ENCODE data around the gene SERPINA5.
"Not testable (repeated sequence)": the region's sequence is repeated elsewhere in the genome, so short reads cannot be mapped to it uniquely, and the experiment has no call there.

The SERPINA5 gene

GRCh38 chr14:94573475-94574277, 7.5 kb upstream of the SERPINA5 start:
- Mint-ChIP-seq H3K9me3 (no peaks in the 10 kb centered on the region), H3K27me3 (ENCODE audit: low read depth) (peaks cover 7% of the 10 kb centered on the region), H3K4me3 (no peak overlapping the region), H3K4me1 (no peaks in the 10 kb centered on the region), H3K27ac (no peak overlapping the region), H3K36me3 (ENCODE audit: low read depth) (no peaks in the 10 kb centered on the region)
- TF ChIP-seq CTCF (IDR thresholded peaks at IDR 0.05; ENCODE audit: unreplicated experiment in 3 of 3), result no peak

GRCh38 chr14:94574336-94574735, 6.9 kb upstream of the SERPINA5 start:
- no peaks in the 10 kb centered on the region for H3K4me1 Mint-ChIP-seq
- H3K4me3 Mint-ChIP-seq, result no peak overlapping the region
- no peak for TF ChIP-seq CTCF (IDR thresholded peaks at IDR 0.05; ENCODE audit: unreplicated experiment in 3 of 3)
- no peaks in the 10 kb centered on the region for H3K36me3 Mint-ChIP-seq (ENCODE audit: low read depth)
- peaks cover 11% of the 10 kb centered on the region for H3K27me3 Mint-ChIP-seq (ENCODE audit: low read depth)
- no peak overlapping the region for H3K27ac Mint-ChIP-seq
- H3K9me3 Mint-ChIP-seq, result no peaks in the 10 kb centered on the region

GRCh38 chr14:94575730-94576585, 5.3 kb upstream of the SERPINA5 start:
- Mint-ChIP-seq H3K4me1 (no peaks in the 10 kb centered on the region), H3K27ac (no peak overlapping the region), H3K9me3 (no peaks in the 10 kb centered on the region), H3K4me3 (no peak overlapping the region), H3K36me3 (ENCODE audit: low read depth) (no peaks in the 10 kb centered on the region), H3K27me3 (ENCODE audit: low read depth) (peaks cover 11% of the 10 kb centered on the region)
- TF ChIP-seq CTCF (IDR thresholded peaks at IDR 0.05; ENCODE audit: unreplicated experiment in 3 of 3), result no peak

- not testable (repeated sequence) for H3K36me3 Mint-ChIP-seq (ENCODE audit: low read depth); H3K4me1 Mint-ChIP-seq; H3K27ac Mint-ChIP-seq; H3K9me3 Mint-ChIP-seq; H3K4me3 Mint-ChIP-seq
- H3K27me3 Mint-ChIP-seq (ENCODE audit: low read depth), result peaks cover 11% of the 10 kb centered on the region
These were observed 3.8 kb upstream of the SERPINA5 start for GRCh38 chr14:94577472-94577871.

GRCh38 chr14:94578712-94579111, 2.5 kb upstream of the SERPINA5 start:
- Mint-ChIP-seq H3K4me1 (no peaks in the 10 kb centered on the region), H3K36me3 (ENCODE audit: low read depth) (no peaks in the 10 kb centered on the region), H3K27ac (no peak overlapping the region), H3K4me3 (no peak overlapping the region), H3K9me3 (no peaks in the 10 kb centered on the region), H3K27me3 (ENCODE audit: low read depth) (peaks cover 15% of the 10 kb centered on the region)
- TF ChIP-seq CTCF (IDR thresholded peaks at IDR 0.05; ENCODE audit: unreplicated experiment in 3 of 3), result no peak

GRCh38 chr14:94582199-94582750, 1.0 kb downstream of the SERPINA5 start:
- H3K9me3 Mint-ChIP-seq, result no peaks in the 10 kb centered on the region
- H3K27me3 Mint-ChIP-seq (ENCODE audit: low read depth), result peaks cover 21% of the 10 kb centered on the region
- TF ChIP-seq CTCF (IDR thresholded peaks at IDR 0.05; ENCODE audit: unreplicated experiment in 3 of 3), result no peak

More at GRCh38 chr14:94582199-94582750, 1.0 kb downstream of the SERPINA5 start:
- Mint-ChIP-seq H3K36me3 (ENCODE audit: low read depth) (no peaks in the 10 kb centered on the region), H3K27ac (no peak overlapping the region), H3K4me1 (no peaks in the 10 kb centered on the region), H3K4me3 (no peak overlapping the region)

All from nephron (organoid).